HEK293T (cell line): ENCODE results near the gene CAPRIN2.

ENCODE experiments used
- ELF4 ChIP-seq: fragments of 450-650 bp; IDR thresholded peaks from 2 replicates; pipeline ENCODE4 v1.6.1; 2017; ENCODE audit warnings: antibody characterized with exemption
- FOXM1 ChIP-seq: fragments of 450-650 bp; IDR thresholded peaks from 2 replicates; pipeline ENCODE4 v1.6.1; 2017; ENCODE audit warnings: mild to moderate bottlenecking, borderline replicate concordance
- HDGF ChIP-seq: fragments of 450-650 bp; IDR thresholded peaks from 2 replicates; pipeline ENCODE4 v1.6.1; 2017; ENCODE audit warnings: antibody characterized with exemption, borderline replicate concordance
- L3MBTL2 ChIP-seq: fragments of 450-650 bp; conservative IDR thresholded peaks from 2 replicates; pipeline ENCODE4 v1.6.1; 2016; ENCODE audit warnings: mild to moderate bottlenecking
- LEF1 ChIP-seq: fragments of 450-650 bp; IDR thresholded peaks from 2 replicates; pipeline ENCODE4 v1.6.1; 2017; ENCODE audit warnings: mild to moderate bottlenecking, borderline replicate concordance
- NFRKB ChIP-seq: fragments of 450-650 bp; IDR thresholded peaks from 2 replicates; pipeline ENCODE4 v1.6.1; 2016; ENCODE audit warnings: mild to moderate bottlenecking, moderate library complexity
- SP1 ChIP-seq: fragments of 450-650 bp; IDR thresholded peaks from 2 replicates; pipeline ENCODE4 v1.6.1; 2017
- SUZ12 ChIP-seq: fragments of 450-650 bp; IDR thresholded peaks from 2 replicates; pipeline ENCODE4 v1.6.1; 2016; ENCODE audit warnings: mild to moderate bottlenecking
- TARDBP ChIP-seq: fragments of 450-650 bp; IDR thresholded peaks from 2 replicates; pipeline ENCODE4 v1.6.1; 2016
- ZNF384 ChIP-seq: fragments of 450-650 bp; IDR thresholded peaks from 2 replicates; pipeline ENCODE4 v1.6.1; 2016

DNA sequence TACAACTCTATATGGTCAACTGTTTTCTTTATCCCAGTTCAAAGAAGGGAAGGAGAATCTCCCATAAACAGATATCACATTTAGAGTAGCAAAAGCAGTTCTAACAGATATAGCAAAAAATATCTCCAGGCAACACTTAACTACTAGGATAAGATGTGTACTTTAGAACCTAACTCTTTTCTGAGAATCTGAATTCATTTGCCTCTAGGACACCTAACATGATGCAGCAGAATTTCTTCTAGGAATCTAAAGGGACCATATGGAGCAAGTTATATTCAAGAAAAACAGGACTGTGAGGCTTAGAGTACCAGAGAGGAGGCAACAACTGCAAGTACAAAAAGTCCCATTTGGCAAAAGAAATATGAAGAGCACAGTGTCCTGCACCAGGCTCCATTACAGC lies 24.4 kb upstream of the CAPRIN2 start:
- no peak for TF ChIP-seq ZNF384
- TF ChIP-seq L3MBTL2: no peak
- no peak for TF ChIP-seq SUZ12
- no peak for TF ChIP-seq SP1
- TF ChIP-seq FOXM1: no peak
- TF ChIP-seq TARDBP: no peak
- TF ChIP-seq ELF4: no peak
- TF ChIP-seq NFRKB: no peak
- TF ChIP-seq LEF1: no peak
- no peak for TF ChIP-seq HDGF
